B cell (primary cell): ENCODE measurements around the gene SRGAP2C.
"Not testable (repeated sequence)": the region's sequence is repeated elsewhere in the genome, so short reads cannot be mapped to it uniquely, and the experiment has no call there.

ENCODE experiments used
- CTCF ChIP-seq: fragments of 200-600 bp; IDR thresholded peaks from one replicate; pipeline ENCODE4 v1.8.0; 2022; ENCODE audit warnings: antibody characterized with exemption, mild to moderate bottlenecking
- EZH2 ChIP-seq: IDR thresholded peaks from 2 replicates; pipeline ENCODE4 v1.6.1; 2012; ENCODE audit warnings: borderline replicate concordance, low read depth, mild to moderate bottlenecking, moderate library complexity, low read length; ENCODE audit not compliant: insufficient read depth, poor library complexity, severe bottlenecking

- not testable (repeated sequence) for TF ChIP-seq CTCF, EZH2
Measured at GRCh38 chr1:121324726-121325125, 140.0 kb downstream of the SRGAP2C start.
